ENCODE measurements around the gene ACAA2.

DNA sequence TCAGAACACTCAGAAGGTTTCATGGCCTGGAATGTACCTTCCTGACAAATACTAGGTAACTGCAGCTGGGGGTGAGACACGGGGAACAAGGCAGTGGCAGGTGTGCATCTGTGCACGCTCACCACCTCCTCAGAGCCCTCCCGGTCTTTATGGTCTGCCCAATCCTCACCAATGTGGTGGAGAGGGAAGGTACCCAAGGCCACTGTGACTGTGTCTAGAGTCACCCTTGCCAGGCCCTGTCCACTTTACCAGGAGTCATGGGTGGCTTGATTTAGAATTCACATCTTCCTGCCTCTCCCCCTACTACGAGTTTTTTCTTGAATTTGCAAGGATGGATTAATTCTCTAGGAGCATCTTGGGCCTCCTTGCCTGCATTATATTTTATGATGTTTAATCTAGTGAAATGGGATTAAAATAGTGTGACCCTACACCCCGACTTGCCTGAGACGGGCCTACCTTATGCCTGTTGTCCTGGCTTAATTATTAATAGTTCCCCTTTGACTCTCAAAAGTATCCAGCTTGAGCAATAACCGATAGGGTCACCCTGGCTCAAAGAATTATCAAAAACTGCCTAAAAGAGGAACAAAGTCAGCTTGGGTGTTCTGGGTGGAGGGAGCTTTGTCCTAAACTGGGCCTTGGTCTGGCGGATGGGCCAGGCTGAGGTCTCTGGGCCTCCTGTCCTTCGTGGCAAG is 56.5 kb downstream of the ACAA2 start:
- TF ChIP-seq CTCF (IDR thresholded peaks at IDR 0.05), result no peak
- no peak for TF ChIP-seq POLR2A (IDR thresholded peaks at IDR 0.05)
